ENCODE data around the gene CYTH4. TPM values are rescaled to one million over a fixed set of nuclear protein-coding genes. Genes with fewer than 3 reads are reported as not detected.

CYTH4 gene
- total RNA-seq, 2 donors from 2014 or later: not detected

DNA sequence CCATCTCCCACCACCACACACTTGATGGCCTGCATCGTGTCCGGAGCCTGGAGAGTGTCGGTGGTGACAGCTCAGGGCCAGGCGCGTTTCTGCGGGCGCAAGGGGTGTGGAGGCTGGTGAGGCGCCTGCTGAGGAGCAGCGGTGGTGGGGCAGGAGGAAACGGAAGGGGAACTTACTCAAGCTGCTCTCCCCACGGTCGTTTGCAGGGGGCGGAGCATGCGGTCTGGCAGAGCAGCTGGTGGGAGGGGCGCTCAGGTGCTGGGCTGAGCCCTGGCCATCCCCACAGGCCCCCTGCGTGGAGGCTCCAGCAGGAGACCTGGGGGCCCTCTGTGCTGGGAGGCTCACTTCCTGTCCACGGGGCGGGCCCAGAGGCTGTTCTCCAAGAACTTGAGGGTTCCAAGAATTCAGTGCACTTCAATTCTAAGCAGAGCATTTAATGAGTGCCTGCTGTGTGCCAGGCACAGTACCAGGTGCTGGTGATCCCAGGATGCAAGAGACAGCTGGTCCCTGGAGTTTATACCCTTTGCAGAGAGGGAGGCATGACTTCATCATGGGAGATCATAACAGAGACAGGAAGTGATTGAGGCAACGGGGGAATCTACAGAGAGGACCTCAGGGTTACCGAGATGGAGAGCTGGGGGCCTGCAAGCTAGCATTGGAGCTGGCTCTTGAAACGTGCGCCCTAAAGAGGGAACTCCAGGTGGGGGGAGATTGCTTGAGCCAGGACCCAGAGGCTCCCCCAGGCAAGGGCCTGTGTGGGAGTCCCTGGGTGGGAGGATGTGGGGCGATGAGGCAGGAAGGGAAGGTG, 38.0 kb upstream of the CYTH4 start, which contains the start of gene RAC2:
Gene RAC2, minus strand, starts transcription at position 156 of the 808 bp plus-strand sequence. Its CDS starts 121 bp downstream, at position 35.
- no peaks in the 10 kb centered on the region for H3K36me3 Mint-ChIP-seq (ENCODE audit: low read depth)
- no peak within 1 kb of the TSS for H3K9ac ChIP-seq (ENCODE audit: extremely low read depth, low read length, poor library complexity, severe bottlenecking)
- 69 to 70% methylated on average over 5 to 23 of the region's 23 CpGs for WGBS, 2 experiments (ENCODE audit: insufficient coverage in 1 of 2, insufficient read length in 1 of 2)
- no peak within 1 kb of the TSS for H3K27ac ChIP-seq (ENCODE audit: low read depth, low read length)
- H3K4me1 Mint-ChIP-seq: peaks cover 8% of the 10 kb centered on the region
- H3K9me3 ChIP-seq (ENCODE audit: control insufficient read depth, low read length): no peaks in the 10 kb centered on the region
- peak within 1 kb of the TSS; percentile 30 for H3K4me3 Mint-ChIP-seq
- no peaks in the 10 kb centered on the region for H3K36me3 ChIP-seq (ENCODE audit: control insufficient read depth, insufficient read depth, low read length)
- TF ChIP-seq, protein P1, sequence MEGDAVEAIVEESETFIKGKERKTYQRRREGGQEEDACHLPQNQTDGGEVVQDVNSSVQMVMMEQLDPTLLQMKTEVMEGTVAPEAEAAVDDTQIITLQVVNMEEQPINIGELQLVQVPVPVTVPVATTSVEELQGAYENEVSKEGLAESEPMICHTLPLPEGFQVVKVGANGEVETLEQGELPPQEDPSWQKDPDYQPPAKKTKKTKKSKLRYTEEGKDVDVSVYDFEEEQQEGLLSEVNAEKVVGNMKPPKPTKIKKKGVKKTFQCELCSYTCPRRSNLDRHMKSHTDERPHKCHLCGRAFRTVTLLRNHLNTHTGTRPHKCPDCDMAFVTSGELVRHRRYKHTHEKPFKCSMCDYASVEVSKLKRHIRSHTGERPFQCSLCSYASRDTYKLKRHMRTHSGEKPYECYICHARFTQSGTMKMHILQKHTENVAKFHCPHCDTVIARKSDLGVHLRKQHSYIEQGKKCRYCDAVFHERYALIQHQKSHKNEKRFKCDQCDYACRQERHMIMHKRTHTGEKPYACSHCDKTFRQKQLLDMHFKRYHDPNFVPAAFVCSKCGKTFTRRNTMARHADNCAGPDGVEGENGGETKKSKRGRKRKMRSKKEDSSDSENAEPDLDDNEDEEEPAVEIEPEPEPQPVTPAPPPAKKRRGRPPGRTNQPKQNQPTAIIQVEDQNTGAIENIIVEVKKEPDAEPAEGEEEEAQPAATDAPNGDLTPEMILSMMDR (conservative IDR thresholded peaks at IDR 0.05): no peak
- H3K27me3 Mint-ChIP-seq (ENCODE audit: insufficient read depth): peaks cover 1% of the 10 kb centered on the region
- no peak within 1 kb of the TSS for H3K27ac Mint-ChIP-seq
- DNase-seq: peak; percentile 82
- H3K4me1 ChIP-seq (ENCODE audit: control insufficient read depth, insufficient read depth, low read length): peaks cover 5% of the 10 kb centered on the region
- no peak within 1 kb of the TSS for H3K4me3 ChIP-seq (ENCODE audit: low read length)
- H3K9me3 Mint-ChIP-seq: no peaks in the 10 kb centered on the region
- H3K27me3 ChIP-seq (ENCODE audit: control insufficient read depth, insufficient read depth, low read length, poor library complexity, severe bottlenecking): no peaks in the 10 kb centered on the region

DNA sequence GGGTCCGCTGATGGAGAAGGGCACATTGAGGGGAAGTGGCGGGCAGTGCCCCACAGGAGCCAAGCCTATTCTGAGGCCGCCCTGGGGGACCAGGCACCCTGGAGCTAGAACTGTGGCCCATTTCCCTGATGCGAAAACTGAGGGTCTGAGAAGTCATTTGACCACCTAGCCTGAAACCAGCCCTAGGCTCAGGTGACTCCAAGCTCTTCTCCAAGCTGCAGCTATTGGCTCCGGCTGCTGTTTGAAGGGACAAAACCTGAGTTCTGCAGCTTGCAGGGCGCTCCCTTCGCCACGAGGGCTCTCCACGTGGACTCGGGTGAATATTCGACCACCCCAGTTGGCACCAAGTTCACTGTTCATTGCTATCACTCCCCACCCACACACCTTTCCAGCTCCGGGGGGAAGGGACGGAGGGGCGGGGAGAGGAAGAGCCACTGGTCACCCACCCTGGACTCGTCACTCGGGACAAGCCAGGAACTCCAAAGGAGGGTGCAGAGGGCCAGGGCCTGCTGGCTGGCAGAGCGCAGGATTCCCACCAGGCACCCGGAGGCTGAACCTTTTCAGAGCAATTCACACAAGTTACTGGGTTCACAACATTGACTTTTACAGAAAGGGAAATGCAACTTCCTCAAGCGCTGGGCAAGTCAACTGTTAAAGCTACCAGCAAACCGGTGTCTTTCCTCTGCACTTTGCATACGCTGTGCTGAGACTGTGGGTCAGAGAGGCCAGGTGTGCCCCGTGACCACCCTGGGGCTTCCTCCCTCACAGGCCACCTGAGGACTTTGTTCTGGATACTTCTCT, 37.2 kb upstream of the CYTH4 start:
- no peaks in the 10 kb centered on the region for H3K9me3 ChIP-seq (ENCODE audit: control insufficient read depth, low read length)
- H3K9ac ChIP-seq (ENCODE audit: extremely low read depth, low read length, poor library complexity, severe bottlenecking): no peak overlapping the region
- Mint-ChIP-seq H3K4me1 (peaks cover 8% of the 10 kb centered on the region), H3K36me3 (ENCODE audit: low read depth) (no peaks in the 10 kb centered on the region), H3K27me3 (ENCODE audit: insufficient read depth) (peaks cover 1% of the 10 kb centered on the region), H3K9me3 (no peaks in the 10 kb centered on the region), H3K4me3 (no peak overlapping the region), H3K27ac (no peak overlapping the region)
- WGBS, 2 experiments (ENCODE audit: insufficient coverage in 1 of 2, insufficient read length in 1 of 2): 77 to 84% methylated on average over 10 to 22 of the region's 22 CpGs
- no peaks in the 10 kb centered on the region for H3K27me3 ChIP-seq (ENCODE audit: control insufficient read depth, insufficient read depth, low read length, poor library complexity, severe bottlenecking)
- peaks cover 5% of the 10 kb centered on the region for H3K4me1 ChIP-seq (ENCODE audit: control insufficient read depth, insufficient read depth, low read length)
- no peaks in the 10 kb centered on the region for H3K36me3 ChIP-seq (ENCODE audit: control insufficient read depth, insufficient read depth, low read length)
- no peak overlapping the region for H3K27ac ChIP-seq (ENCODE audit: low read depth, low read length)
- peak; percentile 49 for DNase-seq
- TF ChIP-seq, protein P1 (conservative IDR thresholded peaks at IDR 0.05): no peak
- H3K4me3 ChIP-seq (ENCODE audit: low read length): no peak overlapping the region

DNA sequence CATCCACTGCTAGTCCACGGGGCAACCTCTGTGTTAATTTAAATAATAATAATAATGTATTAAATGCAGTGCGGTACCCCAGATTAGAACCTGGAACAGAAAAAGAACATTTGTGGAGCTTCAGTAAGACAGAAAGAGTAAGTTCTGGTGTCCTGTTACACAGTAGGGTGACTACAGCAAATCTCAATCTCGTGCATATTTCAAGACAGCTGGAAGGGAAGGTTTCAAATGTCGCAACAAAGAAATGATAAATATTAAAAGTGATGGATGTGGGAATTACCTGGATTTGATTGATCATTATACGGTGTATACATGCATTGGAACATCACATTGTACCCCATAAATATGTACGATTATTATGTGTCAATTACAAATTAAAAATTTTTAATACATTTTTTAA, 36.6 kb upstream of the CYTH4 start:
- TF ChIP-seq, protein P1 (conservative IDR thresholded peaks at IDR 0.05): no peak
- H3K4me1 Mint-ChIP-seq: peaks cover 8% of the 10 kb centered on the region
- 87 to 93% methylated on average over 3 of the region's 6 CpGs for WGBS, 2 experiments (ENCODE audit: insufficient coverage in 1 of 2, insufficient read length in 1 of 2)

More for the DNA sequence above, 36.6 kb upstream of the CYTH4 start:
- Histone ChIP-seq H3K9me3 (ENCODE audit: control insufficient read depth, low read length) (no peaks in the 10 kb centered on the region), H3K9ac (ENCODE audit: extremely low read depth, low read length, poor library complexity, severe bottlenecking) (no peak overlapping the region), H3K4me3 (ENCODE audit: low read length) (no peak overlapping the region), H3K4me1 (ENCODE audit: control insufficient read depth, insufficient read depth, low read length) (peaks cover 5% of the 10 kb centered on the region), H3K36me3 (ENCODE audit: control insufficient read depth, insufficient read depth, low read length) (no peaks in the 10 kb centered on the region), H3K27ac (ENCODE audit: low read depth, low read length) (no peak overlapping the region), H3K27me3 (ENCODE audit: control insufficient read depth, insufficient read depth, low read length, poor library complexity, severe bottlenecking) (no peaks in the 10 kb centered on the region)
- Mint-ChIP-seq H3K36me3 (ENCODE audit: low read depth) (no peaks in the 10 kb centered on the region), H3K4me3 (no peak overlapping the region), H3K27ac (no peak overlapping the region), H3K9me3 (no peaks in the 10 kb centered on the region), H3K27me3 (ENCODE audit: insufficient read depth) (peaks cover 1% of the 10 kb centered on the region)
- DNase-seq: no peak
